Measurements from ENCODE around the gene UBE2E2.

Gene UBE2E2

DNA sequence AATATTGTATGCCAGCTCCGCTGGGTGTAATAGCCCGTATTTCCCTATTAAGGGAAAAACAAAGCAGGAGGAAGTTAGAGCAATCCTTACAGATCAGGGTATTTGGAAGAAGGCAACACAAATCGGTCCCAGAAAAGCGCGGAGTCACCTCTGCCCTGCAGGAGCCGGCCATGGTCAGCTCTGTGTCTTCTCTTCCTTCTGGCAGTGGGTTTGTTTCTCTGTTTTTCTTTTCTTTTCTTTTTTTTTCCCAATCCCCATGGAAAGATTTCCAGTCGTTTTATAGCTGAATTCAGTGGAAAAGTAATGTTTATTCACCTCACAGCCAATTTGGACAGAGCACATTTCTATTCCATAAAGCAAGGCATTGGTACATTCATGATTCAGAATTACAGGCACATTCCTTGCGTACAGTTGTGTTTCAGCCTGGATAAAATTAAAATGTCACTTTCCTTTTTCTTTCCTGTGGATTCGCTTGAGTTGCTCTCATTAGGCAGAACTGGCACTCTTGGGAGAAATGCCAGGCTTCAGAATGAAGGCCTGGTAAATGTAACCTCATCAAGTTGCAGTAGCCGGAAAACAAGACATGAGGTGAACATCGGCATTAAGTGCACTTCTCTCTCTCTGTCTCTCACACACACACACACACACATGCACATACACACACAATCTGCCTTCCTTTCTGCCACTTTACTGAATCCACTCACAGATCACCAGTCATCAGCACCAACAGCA is 398.1 kb downstream of the UBE2E2 start:
- no peak for TF ChIP-seq CTCF (IDR thresholded peaks at IDR 0.05; ENCODE audit: borderline replicate concordance, insufficient read depth, low read depth, low read length)
- no peak overlapping the region for H3K4me3 ChIP-seq (ENCODE audit: low read depth, low read length)

DNA sequence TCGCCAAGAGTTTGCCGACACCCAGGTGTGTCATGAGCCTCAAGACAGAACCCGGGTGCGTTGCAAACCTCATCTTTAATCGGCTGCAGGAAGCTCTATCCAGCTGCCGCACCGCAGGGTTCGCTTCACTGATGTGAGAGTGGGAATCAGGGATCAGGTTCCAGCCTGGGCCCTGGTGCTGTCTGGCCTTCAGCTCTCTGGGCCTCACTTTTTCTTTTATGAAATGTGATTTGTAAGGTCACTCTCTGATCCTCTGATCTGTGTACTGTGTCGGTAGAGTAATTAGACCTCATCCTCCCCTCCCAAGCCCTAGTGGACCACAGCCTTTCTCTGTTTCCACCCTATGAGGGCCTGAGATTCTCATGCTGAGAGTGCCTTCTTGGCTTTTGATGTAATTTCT is 399.8 kb downstream of the UBE2E2 start:
- no peak overlapping the region for H3K4me3 ChIP-seq (ENCODE audit: low read depth, low read length)

DNA sequence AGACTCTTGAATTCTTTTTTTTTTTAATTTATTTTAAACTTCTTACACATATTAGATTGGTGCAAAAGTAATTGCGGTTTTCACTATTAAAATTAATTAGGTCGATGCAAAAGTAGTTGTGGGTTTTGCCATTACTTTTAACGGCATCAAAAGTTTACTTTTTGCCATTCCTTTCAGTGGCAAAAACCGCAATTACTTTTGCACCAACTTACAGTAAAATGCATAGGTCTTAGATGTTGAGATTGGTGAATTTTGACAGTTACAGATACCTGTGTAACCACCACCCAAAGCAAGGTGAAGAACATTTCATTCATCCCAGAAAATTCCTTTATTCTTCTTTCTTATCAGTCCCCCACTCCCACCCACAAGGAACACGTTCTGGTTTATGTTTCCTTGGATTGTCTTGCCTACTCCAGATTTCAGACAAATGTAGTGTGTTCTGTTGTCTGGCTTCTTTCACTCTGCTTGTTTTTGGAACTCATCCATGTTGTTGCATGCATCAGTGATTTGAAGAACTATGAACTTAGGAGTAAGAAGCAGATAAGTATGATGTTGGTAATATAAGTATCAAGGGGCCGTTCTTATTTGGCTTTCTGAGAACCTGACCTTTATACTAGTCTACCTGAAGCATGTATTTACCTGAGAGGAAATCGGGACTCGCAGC is 404.2 kb downstream of the UBE2E2 start:
- no peak for TF ChIP-seq CTCF (IDR thresholded peaks at IDR 0.05; ENCODE audit: borderline replicate concordance, insufficient read depth, low read depth, low read length)
- H3K4me3 ChIP-seq (ENCODE audit: low read depth, low read length) = no peak overlapping the region

More for the DNA sequence above, 399.8 kb downstream of the UBE2E2 start:
- no peak for TF ChIP-seq CTCF (IDR thresholded peaks at IDR 0.05; ENCODE audit: borderline replicate concordance, insufficient read depth, low read depth, low read length)

DNA sequence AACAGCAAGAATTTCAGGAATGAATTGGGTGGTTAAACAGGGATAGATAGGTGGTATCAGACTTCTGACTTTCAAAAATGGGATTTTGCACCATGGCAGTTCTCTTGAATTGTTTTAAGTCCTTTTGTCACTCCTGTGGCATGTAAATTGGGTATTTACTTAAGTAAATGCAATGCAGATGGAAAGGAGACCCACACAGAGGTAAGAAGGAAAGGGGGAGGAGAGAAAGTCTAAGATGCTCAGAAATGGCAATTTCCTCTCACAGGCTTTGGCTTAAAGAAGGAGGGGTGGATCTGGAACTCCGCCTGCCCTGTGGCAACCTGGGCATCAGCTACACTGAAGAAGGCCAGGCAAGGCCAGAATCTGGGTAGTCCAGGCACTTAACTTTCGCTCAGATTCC is 405.5 kb downstream of the UBE2E2 start:
- H3K4me3 ChIP-seq (ENCODE audit: low read depth, low read length) = no peak overlapping the region
- TF ChIP-seq CTCF (IDR thresholded peaks at IDR 0.05; ENCODE audit: borderline replicate concordance, insufficient read depth, low read depth, low read length) = no peak

- no peak for TF ChIP-seq CTCF (IDR thresholded peaks at IDR 0.05; ENCODE audit: borderline replicate concordance, insufficient read depth, low read depth, low read length)
- no peak overlapping the region for H3K4me3 ChIP-seq (ENCODE audit: low read depth, low read length)
These were observed 408.7 kb downstream of the UBE2E2 start for GRCh38 chr3:23611737-23612295.

DNA sequence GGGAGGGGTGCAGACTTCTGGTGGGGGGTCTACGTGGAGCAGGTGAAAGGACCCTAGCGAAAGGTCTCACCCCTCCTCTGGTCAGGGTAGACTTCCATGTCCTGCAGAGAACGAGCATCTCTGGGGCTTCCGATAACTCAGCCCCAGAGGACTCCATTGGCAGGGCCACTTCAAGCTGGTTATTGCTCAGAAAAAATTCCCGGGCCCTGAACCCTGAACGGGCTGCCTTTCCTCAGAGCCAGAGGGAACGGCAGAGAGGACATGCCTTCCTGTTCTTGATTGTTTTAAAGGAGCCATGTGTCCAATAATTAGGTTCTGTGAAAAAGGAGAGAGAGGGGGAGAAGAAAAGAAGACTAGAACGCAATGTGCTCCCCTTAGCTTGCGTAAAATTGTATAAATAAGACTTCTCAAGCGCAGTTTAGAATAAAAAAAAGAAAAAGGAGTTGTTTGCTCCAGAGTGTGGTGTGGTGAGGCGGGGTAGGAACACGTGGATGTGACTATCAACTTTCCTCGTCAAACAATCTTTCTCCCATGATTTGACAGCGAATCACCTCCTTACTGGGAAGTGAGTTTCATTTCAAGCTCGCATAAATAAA is 409.3 kb downstream of the UBE2E2 start:
- H3K4me3 ChIP-seq (ENCODE audit: low read depth, low read length) = no peak overlapping the region
- no peak for TF ChIP-seq CTCF (IDR thresholded peaks at IDR 0.05; ENCODE audit: borderline replicate concordance, insufficient read depth, low read depth, low read length)
